Activated T-cell treated with anti-CD3 and anti-CD28 coated beads, Interleukin-2, amount 50 U/mL, for 1 hour (primary cell): Measurements from ENCODE around the gene MIEF2.

Source experiments
- DNase-seq: peaks from one replicate; pipeline ENCODE4 v3.0.0-alpha.2; 2020

MIEF2 gene

GRCh38 chr17:18236494-18236893, 24.0 kb upstream of the MIEF2 start:
- DNase-seq: no peak

DNA sequence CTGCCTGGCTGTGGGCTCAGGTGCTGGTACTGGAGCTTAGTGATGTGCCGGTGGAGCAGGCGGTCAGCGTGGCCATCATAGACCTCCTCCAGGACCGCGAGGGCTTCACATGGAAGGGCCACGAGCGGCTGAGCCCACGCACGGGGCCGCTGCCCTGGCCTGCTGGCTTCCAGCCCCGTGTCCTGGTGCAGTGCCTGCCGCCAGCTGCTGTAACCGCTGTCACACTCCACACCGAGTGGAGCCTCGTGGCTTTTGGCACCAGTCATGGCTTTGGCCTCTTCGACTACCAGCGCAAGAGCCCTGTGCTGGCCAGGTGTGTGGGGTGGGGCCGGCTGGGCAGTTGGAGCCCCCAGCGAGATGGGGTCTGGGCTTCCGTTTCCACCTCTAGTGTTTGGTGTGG, 23.0 kb upstream of the MIEF2 start:
- DNase-seq: no peak

DNA sequence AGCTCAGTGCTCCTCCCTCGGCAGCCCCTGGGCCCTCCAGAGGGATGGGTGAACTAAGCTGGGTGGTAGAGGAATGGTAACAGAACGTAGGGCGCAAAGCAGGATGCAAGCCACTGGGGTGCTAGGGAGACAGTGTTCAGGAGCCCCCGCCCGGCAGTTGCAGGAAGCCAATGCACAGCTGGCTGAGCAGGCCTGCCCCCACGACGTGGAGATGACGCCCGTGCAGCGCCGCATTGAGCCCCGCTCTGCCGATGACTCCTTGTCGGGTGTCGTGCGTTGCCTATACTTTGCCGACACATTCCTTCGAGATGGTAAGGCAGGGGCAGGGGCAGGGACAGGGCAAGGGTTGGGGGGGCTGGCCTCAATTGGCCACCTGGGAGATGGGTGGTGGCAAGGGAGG, 22.2 kb upstream of the MIEF2 start:
- DNase-seq: no peak

- no peak for DNase-seq
These were observed 20.0 kb upstream of the MIEF2 start for GRCh38 chr17:18240449-18240848.

DNA sequence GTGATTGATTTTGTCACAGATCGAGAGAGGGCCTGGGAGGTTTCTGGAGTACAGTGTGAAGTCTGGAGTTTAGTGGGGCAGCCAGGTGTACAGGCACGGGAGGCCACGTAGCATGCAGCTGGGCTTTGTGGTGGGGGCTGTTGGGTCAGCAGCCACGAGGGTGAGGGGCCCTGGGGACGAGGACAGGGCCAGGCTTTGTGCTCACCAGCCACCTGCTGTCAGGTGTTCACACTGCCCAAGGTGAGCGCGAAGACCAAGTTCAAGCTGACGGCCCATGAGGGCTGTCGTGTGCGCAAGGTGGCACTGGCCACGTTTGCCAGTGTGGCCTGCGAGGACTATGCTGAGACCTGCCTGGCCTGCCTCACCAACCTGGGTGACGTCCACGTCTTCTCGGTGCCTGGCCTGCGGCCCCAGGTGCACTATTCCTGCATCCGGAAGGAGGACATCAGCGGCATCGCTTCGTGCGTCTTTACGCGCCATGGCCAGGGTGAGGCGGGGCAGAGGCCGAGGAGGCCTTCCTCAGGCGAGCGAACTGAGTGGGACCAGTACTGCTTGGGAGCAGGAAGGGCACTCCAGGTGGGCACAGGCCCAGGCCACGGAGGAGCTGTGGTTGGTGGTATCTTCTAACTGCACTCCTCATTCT, 19.1 kb upstream of the MIEF2 start:
- DNase-seq: no peak

DNA sequence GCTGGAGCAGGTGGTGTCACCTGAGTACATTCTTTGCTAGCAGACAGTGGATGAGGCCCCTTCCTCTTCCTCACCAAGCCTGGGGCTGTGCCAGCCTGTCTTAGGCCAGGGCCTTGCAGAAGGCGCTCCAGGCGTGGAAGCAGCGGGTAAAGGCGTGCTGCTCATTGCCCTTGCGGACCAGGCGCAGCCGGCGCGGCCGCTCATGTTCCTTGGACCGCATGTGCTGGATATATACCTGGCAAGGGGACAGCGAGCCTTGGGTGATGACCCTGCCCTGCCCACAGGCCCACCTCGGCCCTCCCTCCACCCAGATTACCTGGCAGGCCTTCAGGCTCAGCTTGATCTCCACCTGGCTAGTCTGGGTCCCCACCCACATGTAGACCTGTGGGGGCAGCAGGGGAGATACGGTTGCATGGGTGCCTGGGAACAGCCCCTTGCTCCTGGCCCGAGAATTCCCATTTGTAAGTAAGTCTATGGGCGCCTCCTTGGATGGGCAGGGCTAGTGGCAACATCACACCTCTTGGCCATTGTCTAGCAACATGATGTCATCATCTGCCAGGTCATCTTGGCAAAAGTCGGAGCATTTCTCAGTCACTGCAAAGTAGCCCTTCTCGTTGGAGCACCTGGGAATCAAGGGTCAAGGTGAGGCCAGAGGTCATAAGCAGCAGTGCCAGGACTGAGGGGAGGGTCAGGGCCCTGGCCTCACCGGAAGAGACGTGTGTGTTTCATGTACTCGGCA, 15.3 kb upstream of the MIEF2 start:
- DNase-seq: no peak

GRCh38 chr17:18246109-18246725, 14.2 kb upstream of the MIEF2 start:
- no peak for DNase-seq

DNA sequence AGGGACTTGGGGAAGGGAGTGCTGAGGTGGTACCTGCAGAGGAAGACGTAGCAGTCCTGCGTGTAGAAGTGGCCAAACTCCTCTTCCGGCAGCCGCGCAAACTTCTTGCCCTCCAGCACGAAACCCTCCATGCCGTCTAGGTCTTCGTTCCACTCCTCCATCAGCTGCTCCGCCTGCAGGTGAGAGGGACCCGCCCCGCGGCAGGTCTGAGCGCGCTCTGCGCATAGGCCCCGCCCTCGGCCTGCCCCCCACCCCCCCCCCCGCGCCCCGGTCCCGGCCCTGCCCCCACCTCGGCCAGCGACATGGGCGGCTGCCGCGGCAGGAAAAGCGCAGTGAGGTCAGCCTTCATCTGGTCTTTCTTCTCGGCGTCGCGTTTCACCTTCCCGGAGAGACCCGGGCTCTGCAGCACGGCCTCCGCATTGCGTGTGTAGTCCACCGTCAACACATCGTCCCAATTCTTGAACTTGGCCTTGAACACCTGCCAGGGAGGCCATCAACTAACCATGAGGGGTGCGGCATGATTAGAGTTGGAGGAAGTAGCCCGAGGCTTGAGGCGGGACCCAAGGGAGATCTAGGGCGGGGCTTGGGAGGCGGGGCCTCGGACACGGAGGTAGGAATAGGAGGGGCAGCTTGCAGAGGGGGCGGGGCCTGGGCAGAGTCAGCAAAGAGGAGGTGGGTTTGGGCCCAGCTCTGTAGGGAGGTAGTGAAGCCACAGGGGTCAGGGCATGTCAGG, 13.4 kb upstream of the MIEF2 start:
- DNase-seq: no peak

- DNase-seq: no peak
These were observed 12.9 kb upstream of the MIEF2 start for GRCh38 chr17:18247613-18248001.

GRCh38 chr17:18248300-18248731, 12.1 kb upstream of the MIEF2 start:
- peak; percentile 70 for DNase-seq

DNA sequence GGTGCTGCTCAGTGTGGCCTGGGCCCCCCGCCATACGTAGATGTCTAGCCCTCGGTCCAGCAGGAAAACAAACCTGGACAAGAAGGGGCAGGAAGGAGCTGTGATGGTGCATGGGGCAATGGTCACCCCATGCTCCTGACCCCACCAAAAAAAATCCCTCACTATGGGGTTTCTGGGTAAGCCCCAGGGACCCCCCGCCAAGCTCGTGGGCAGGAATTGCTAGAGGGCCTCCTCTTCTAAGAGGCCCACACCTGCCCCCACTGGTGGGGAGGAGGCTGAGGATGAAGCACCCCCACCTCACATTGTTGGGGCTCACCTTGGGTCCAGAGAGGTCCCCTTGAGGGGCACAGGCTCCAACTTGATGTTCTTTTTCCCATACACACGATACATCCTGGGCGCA, 11.7 kb upstream of the MIEF2 start:
- DNase-seq: no peak

DNA sequence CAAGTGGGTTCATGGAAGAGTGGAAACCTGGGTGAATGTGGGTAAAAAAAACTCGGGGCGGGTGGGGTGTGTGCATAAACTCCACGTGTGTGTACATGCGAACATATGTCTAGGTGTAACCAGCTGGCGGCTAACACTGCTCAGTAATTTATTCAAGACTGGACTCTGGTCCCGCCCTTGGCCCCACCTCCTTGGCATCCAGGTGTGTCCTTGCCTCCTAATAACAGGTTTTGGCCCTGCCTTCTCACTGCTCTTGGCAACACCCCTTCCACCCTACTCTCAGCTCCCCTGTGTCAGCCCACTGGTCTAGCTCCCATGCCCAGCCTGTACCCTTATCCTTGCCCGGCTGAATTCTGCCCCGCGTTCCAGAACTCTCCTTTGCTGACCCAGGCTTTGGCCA, 10.2 kb upstream of the MIEF2 start:
- DNase-seq: no peak

GRCh38 chr17:18250708-18251107, 9.8 kb upstream of the MIEF2 start:
- no peak for DNase-seq

GRCh38 chr17:18251204-18251603, 9.3 kb upstream of the MIEF2 start:
- DNase-seq: no peak

DNA sequence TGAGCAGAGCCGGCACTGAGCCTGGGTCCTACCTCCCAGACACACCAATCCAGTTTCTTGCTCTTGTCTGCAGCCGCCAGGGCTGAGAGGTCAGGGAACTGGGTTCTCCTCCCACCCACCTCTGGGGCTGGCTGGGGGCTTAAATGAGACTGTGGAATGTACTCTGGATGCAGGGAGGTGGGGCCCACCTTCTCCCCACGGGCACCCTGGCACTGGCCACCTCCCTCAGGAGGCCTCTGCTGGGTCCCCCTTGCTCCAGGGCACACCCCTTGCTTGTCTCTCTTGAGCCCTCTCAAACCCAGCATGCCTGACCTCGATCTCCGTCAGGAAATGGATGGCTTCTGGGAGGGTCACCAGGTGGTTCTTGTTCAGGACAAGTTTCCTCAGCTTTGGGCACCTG, 8.3 kb upstream of the MIEF2 start:
- no peak for DNase-seq

- DNase-seq: no peak
These were observed 7.1 kb upstream of the MIEF2 start for GRCh38 chr17:18253187-18253884.

DNA sequence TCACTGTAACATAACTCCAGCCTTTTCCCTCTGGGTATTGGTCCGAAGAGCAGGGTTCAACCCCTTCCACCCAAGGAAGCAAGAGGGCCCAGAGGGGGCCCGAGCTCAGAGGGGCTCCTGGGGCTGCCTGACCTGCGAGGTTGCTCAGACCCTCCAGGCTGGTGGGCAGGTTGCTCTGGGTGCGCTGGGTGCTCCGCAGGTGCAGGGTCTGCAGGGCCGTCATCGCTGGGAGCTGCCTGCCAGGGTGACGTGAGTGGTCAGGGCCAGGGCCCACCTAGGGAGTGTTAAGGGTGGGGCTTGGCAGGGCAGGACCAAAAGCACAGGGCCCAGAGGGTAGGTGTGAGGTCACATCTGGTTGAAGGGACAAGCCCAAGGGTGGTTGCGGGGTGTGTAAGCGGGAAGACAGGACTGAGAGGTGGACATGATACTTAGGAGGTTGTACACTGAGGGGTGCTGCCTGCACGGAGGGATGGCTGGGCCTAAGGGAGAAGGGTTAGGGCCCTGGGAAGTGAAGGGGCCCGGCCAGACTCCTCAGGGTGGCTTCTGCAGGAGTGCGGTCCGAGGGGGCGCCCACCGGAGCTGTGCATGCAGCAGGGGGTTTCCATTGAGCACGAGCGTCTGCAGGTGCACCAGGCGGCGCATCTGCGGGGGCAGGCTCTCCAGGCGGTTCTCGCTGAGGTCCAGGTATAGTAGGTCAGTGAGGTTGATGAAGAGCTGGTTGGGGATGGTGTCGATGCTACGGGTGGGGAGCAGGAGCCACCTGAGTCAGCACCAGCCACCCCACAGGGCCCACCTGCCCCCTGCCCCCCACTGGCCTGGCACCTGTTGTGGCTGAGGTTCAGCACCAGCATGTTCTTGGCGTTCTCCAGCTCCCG, 6.3 kb upstream of the MIEF2 start:
- no peak for DNase-seq

GRCh38 chr17:18254888-18255649, 5.4 kb upstream of the MIEF2 start:
- DNase-seq: no peak

GRCh38 chr17:18256351-18256750, 4.1 kb upstream of the MIEF2 start:
- no peak for DNase-seq

DNA sequence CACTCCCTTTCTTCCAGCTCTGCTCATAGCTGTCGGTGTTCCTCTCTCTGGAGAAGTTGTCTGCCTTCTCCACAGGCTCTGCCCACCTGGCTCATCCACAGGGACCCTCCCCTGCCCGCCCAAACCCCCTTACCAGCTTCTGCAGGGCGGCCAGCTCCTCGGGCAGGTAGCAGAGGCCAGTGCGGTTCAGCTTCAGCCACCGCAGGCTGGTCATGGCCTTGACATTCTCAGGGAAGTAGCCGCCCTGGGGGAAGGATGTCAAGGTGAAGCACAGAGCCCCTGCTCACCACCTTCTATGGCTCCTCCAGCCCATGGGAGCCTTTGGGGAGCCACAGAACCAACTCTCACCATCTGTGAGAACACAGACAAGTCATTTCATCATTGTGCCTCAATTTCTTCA, 3.7 kb upstream of the MIEF2 start:
- no peak for DNase-seq

- DNase-seq: no peak
These were observed 3.0 kb upstream of the MIEF2 start for GRCh38 chr17:18257268-18257981.
